Measurements from ENCODE around the gene LY6G6D. TPM values are rescaled to one million over a fixed set of nuclear protein-coding genes. Genes with fewer than 3 reads are reported as not detected.

Gene LY6G6D
- total RNA-seq, 1 donor from 2014 or later, result not detected

DNA sequence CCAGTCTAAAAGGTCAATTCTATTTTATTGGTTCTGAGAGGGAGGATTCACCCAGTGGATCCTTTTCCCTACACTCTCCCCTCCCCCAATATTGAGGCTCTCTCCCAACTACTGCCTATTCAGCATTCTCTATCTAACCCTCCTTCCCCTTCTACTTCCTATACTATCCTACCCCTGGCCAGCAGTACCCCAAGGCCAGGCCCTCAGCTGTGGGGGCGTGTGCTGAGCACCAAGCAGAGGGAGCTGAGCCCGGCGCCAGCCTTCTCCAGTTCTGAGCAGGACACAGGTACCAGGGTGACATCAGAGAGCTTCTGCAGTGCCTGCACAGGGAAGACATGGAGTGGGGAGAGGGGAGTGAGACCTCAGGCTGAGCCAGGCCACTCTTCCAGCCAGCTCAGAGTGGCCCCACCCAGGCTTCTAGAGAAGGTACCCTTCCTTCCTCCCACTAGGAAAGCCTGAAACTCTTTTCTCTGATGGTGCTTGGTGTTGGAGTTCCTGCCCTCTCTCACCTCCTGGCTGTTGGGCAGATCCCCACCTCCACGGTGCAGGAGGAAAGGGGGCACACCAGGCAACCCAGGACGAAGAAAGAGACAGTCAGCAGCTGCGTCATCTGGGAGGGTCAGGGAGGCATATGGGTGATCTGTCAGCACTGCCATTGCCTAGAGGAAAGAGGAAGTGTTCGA lies 12.0 kb downstream of the LY6G6D start:
- Mint-ChIP-seq H3K36me3 (ENCODE audit: low read depth) (peaks cover 40% of the 10 kb centered on the region), H3K27me3 (ENCODE audit: low read depth) (peaks cover 4% of the 10 kb centered on the region), H3K27ac (ENCODE audit: unreplicated experiment) (no peak overlapping the region), H3K4me1 (peaks cover 33% of the 10 kb centered on the region), H3K9me3 (no peaks in the 10 kb centered on the region), H3K4me3 (peak overlapping the region; percentile 80)
- DNase-seq (ENCODE audit: low read depth, low spot score), result no peak
- TF ChIP-seq CTCF (conservative IDR thresholded peaks at IDR 0.05), result no peak

DNA sequence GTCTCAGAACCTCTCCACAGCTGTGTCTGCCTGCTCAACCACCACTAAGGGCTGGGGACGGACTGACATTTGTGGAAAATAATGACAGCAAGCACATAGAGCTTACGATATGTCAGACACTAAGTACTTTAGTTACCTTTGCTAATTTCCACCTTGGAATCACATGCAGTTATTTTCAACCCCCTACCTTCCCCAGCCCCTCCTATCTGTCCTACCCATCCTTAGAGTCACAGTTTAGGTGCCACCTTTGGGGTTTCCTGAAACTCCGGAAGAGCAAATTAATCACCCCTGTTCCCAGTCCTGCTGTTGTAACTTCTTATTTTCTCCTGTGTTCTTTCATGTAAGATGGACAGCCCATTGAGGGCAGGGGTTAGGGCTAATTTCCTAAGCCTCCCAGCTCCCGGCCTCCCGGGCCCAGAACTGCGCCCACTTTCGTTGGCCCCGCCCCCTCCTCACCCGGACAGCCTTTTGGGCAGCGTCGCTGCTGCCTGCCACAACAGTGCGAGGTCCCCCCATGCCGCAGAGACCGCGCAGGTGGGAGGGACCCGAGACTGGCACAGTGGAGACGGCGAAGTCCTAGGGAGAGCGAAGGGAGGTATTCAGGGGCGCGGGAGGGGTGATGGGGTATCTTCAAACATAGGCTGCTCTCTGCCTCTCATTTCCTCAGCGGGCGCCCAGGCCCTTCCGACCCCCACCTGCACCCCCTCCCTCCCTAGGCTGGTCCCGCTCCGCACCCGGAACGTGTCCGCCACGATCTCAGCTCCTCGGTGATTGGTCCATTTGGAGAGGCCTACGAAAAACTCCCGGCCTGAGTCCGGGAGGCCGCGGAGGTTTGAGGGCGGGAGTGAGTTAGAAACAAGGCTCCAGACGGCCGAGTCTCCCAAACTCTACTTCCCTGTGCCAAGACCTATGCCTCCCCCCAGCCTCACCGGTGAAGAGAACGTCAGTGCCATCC lies 12.8 kb downstream of the LY6G6D start:
- no peak for DNase-seq (ENCODE audit: low read depth, low spot score)
- Mint-ChIP-seq H3K9me3 (no peaks in the 10 kb centered on the region), H3K4me3 (peak overlapping the region; percentile 98), H3K27ac (ENCODE audit: unreplicated experiment) (no peak overlapping the region), H3K36me3 (ENCODE audit: low read depth) (peaks cover 41% of the 10 kb centered on the region), H3K4me1 (peaks cover 33% of the 10 kb centered on the region), H3K27me3 (ENCODE audit: low read depth) (peaks cover 4% of the 10 kb centered on the region)
- no peak for TF ChIP-seq CTCF (conservative IDR thresholded peaks at IDR 0.05)

- Mint-ChIP-seq H3K27me3 (ENCODE audit: low read depth) (peaks cover 4% of the 10 kb centered on the region), H3K36me3 (ENCODE audit: low read depth) (peaks cover 46% of the 10 kb centered on the region), H3K9me3 (no peaks in the 10 kb centered on the region), H3K4me1 (peaks cover 43% of the 10 kb centered on the region), H3K4me3 (peak within 1 kb of the TSS; percentile 98), H3K27ac (ENCODE audit: unreplicated experiment) (peak within 1 kb of the TSS; percentile 95)
- DNase-seq (ENCODE audit: low read depth, low spot score), result no peak
- no peak for TF ChIP-seq CTCF (conservative IDR thresholded peaks at IDR 0.05)
Measured at GRCh38 chr6:31728767-31729514, 13.8 kb downstream of the LY6G6D start, which contains the start of gene DDAH2. Gene DDAH2, minus strand, starts transcription at chr6:31729299. Its CDS starts 138 bp downstream, at chr6:31729161.

- H3K4me3 Mint-ChIP-seq, result peak overlapping the region; percentile 98
- H3K27ac Mint-ChIP-seq (ENCODE audit: unreplicated experiment), result peak overlapping the region; percentile 95
- TF ChIP-seq CTCF (conservative IDR thresholded peaks at IDR 0.05), result peak; percentile 71
- peaks cover 48% of the 10 kb centered on the region for H3K4me1 Mint-ChIP-seq
- H3K36me3 Mint-ChIP-seq (ENCODE audit: low read depth), result peaks cover 42% of the 10 kb centered on the region
- DNase-seq (ENCODE audit: low read depth, low spot score), result peak; percentile 87
- peaks cover 4% of the 10 kb centered on the region for H3K27me3 Mint-ChIP-seq (ENCODE audit: low read depth)
- no peaks in the 10 kb centered on the region for H3K9me3 Mint-ChIP-seq
Measured at GRCh38 chr6:31729515-31729978, 14.4 kb downstream of the LY6G6D start.

All from neural crest cell (in vitro differentiated cells).